ENCODE results near the gene SGPP1. TPM values are rescaled to one million over a fixed set of nuclear protein-coding genes. Genes with fewer than 3 reads are reported as not detected.

The SGPP1 gene
- total and polyA plus RNA-seq, 2 of the 4 experiments (the other 2 are of a cell fraction) = 8.6 to 11.1 TPM

GRCh38 chr14:63656194-63656593 lies 71.7 kb downstream of the SGPP1 start:
- Histone ChIP-seq H3K9ac (ENCODE audit: low read depth, low read length) (no peak overlapping the region), H3K4me2 (ENCODE audit: low read depth, low read length) (no peak overlapping the region), H2BK5ac (ENCODE audit: low read depth, low read length, poor library complexity, severe bottlenecking) (no peak overlapping the region), H3K56ac (ENCODE audit: extremely low read depth, insufficient read depth, low read length) (no peak overlapping the region), H3K27ac (ENCODE audit: insufficient read depth, low read length) (no peak overlapping the region), H3K36me3 (ENCODE audit: control insufficient read depth, insufficient read depth, low read length) (no peaks in the 10 kb centered on the region), H3K27me3 (ENCODE audit: control insufficient read depth, insufficient read depth, low read length) (no peaks in the 10 kb centered on the region), H4K91ac (ENCODE audit: insufficient read depth, low read depth, low read length) (no peak overlapping the region), H4K8ac (ENCODE audit: low read depth in 2 of 2, low read length in 2 of 2) (no peak overlapping the region), H3K4me3 (ENCODE audit: insufficient read depth, low read depth, low read length) (no peak overlapping the region), H3K9me3 (ENCODE audit: control insufficient read depth, insufficient read depth, low read length) (no peaks in the 10 kb centered on the region), H3K4me1 (ENCODE audit: control insufficient read depth, insufficient read depth, low read length) (no peaks in the 10 kb centered on the region), H3K14ac (replicated peaks; ENCODE audit: low read depth, low read length) (no peak overlapping the region), H3K18ac (ENCODE audit: low read depth, low read length) (no peak overlapping the region), H2BK20ac (ENCODE audit: low read depth, low read length) (no peak overlapping the region), H3K79me1 (ENCODE audit: low read depth in 1 of 2, low read length in 2 of 2) (no peaks in the 10 kb centered on the region), H2AK5ac (ENCODE audit: low read depth, low read length) (no peak overlapping the region), H2BK120ac (ENCODE audit: low read depth, low read length) (no peak overlapping the region), H2AK9ac (replicated peaks; ENCODE audit: low read depth, low read length, poor library complexity) (no peak overlapping the region), H3K9me1 (ENCODE audit: insufficient read depth, low read length) (no peaks in the 10 kb centered on the region; the same call in 1 of the 2 replicates), H2AFZ (replicated peaks; ENCODE audit: low read length, poor library complexity) (no peak overlapping the region), H4K20me1 (ENCODE audit: insufficient read depth, low read length) (no peaks in the 10 kb centered on the region), H2BK15ac (ENCODE audit: low read depth, low read length) (no peak overlapping the region), H3K4ac (ENCODE audit: low read depth, low read length) (no peak overlapping the region), H3K23ac (ENCODE audit: low read depth, low read length) (no peak overlapping the region), H4K5ac (ENCODE audit: low read depth, low read length) (no peak overlapping the region)
- intact Hi-C loops (cut with micrococcal nuclease) = no loop called here
- in situ Hi-C loops (cut with MboI; ENCODE audit: low sequenced_read_pairs) = no loop called here
- ChIA-PET POLR2A (ENCODE audit: unreplicated experiment) (no interaction called here), CTCF (no interaction called here)
- no peak for ATAC-seq (ENCODE audit: low read depth)
- dilution Hi-C loops (cut with HindIII; ENCODE audit: low sequenced_read_pairs, unreplicated experiment) = no loop called here
- WGBS, 2 experiments (ENCODE audit: extremely low coverage in 2 of 2, insufficient read length in 1 of 2) = no CpG with 5 or more reads among the region's 4 CpGs
- TF ChIP-seq MAFK (IDR thresholded peaks at IDR 0.05; ENCODE audit: low read depth, low read length) (no peak), CEBPB (IDR thresholded peaks at IDR 0.05; ENCODE audit: low read depth, low read length) (no peak), RFX5 (IDR thresholded peaks at IDR 0.05; ENCODE audit: low read depth, low read length) (no peak), SMC3 (IDR thresholded peaks at IDR 0.05; ENCODE audit: low read depth, low read length) (no peak)
- BruUV-seq (replicated peaks) = no TSS peak
- no peak for DNase-seq
